ENCODE data around the gene FKBP15.
"Not testable (repeated sequence)": the region's sequence is repeated elsewhere in the genome, so short reads cannot be mapped to it uniquely, and the experiment has no call there.

Gene FKBP15

DNA sequence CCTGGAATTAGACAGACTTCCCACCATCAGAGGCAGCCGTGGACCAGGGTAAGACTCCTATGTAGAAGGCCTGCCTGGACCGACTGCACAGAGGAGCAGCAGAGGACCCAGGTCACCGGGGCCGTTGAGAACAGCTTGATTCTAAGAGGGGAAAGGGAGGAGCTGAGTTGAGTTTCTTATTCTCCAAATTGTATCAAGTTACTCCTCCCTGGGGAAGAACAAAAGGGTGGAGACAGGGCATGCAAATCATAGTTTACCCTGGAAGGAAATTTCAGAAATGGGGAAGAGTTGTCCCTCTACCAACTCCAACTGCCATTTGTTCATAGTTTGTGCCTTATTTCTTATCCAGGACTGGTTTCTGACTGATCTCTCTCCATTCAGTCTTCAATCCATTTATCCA, 91.2 kb downstream of the FKBP15 start:
- no peak for TF ChIP-seq CTCF (IDR thresholded peaks at IDR 0.05; ENCODE audit: insufficient read depth, low read depth, low read length, missing control alignments)
- H3K4me3 ChIP-seq (ENCODE audit: low read depth, low read length), result no peak overlapping the region
- DNase-seq (ENCODE audit: low read depth), result no peak

GRCh38 chr9:113129466-113129865, 91.6 kb downstream of the FKBP15 start:
- no peak overlapping the region for H3K4me3 ChIP-seq (ENCODE audit: low read depth, low read length)
- no peak for DNase-seq (ENCODE audit: low read depth)
- no peak for TF ChIP-seq CTCF (IDR thresholded peaks at IDR 0.05; ENCODE audit: insufficient read depth, low read depth, low read length, missing control alignments)

DNA sequence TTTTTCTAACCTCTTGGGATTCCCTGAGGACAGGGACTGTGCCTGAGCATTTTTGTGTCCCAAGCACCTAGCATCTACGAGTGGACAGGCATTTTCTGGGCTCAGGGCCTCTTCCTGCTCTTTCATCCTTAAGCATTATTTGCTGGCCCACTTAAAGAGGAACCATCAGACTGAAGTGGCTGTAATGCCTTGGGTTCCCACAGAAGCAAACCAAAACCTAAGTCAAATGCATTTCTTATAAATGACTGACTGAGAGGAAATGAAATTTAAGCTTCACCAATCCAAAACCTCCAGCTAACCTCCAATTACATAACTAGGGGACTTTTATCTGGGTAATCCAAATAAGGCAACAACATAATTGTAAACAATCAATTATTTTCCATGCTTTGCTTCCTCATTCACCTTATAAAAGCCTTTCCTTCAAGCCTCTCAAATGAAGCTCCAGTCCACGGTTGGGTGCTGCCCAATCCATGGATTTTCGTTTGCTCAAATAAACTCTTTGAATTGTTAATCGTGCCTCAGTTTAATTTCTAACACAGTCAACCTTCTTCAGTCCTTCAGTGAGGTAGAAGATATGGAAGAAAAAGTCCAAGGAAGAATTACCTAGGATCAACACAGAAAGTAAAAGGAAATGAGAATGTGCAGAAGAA, 95.6 kb downstream of the FKBP15 start:
- DNase-seq (ENCODE audit: low read depth), result no peak
- no peak for TF ChIP-seq CTCF (IDR thresholded peaks at IDR 0.05; ENCODE audit: insufficient read depth, low read depth, low read length, missing control alignments)
- no peak overlapping the region for H3K4me3 ChIP-seq (ENCODE audit: low read depth, low read length)

DNA sequence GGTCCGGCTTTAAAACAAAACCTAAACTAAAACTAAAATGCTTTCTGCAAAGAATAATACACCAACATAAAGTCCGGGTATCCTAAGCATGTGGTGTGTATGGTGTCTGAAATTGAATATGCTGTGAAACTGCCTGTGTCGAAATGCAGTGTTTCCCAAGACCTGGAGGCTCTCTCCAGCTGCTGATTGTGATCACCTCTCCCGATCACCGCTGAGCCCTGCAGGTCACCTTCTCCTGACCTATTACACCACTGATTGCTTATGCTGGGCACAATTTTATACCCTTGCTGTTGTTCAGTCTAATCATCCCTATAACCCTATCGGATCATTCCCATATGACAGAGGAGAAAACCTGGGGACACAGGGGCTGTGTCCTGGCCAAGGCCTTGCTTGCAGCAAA, 102.2 kb downstream of the FKBP15 start:
- not testable (repeated sequence) for DNase-seq (ENCODE audit: low read depth); H3K4me3 ChIP-seq (ENCODE audit: low read depth, low read length)

Measured in GM12865 (cell line).